ENCODE measurements around the gene MSANTD4. TPM values are rescaled to one million over a fixed set of nuclear protein-coding genes. Genes with fewer than 3 reads are reported as not detected.

MSANTD4 gene
- total and polyA plus RNA-seq, 5 experiments from 2014 or later, result 4.1 to 18.3 (median 6.2) TPM

Other genes with a start within 250 kb of the MSANTD4 start
- gene KBTBD3, start 55.1 kb upstream of the MSANTD4 start, total RNA-seq, result 10 to 100 TPM; 10.5 to 13.2 TPM
- 10 to 100 TPM in 1 of 3 donors, 1 to 10 TPM in 2; 5.1 to 17.5 (median 9.7) TPM for gene KBTBD3, start 55.1 kb upstream of the MSANTD4 start, polyA plus RNA-seq
- 10 to 100 TPM; 28.0 to 29.6 TPM for gene AASDHPPT, start 55.4 kb upstream of the MSANTD4 start, total RNA-seq
- 10 to 100 TPM; 35.5 to 48.6 (median 45.8) TPM for gene AASDHPPT, start 55.4 kb upstream of the MSANTD4 start, polyA plus RNA-seq

All from naive thymus-derived CD8-positive, alpha-beta T cell (primary cell).